Trophoblast cell (in vitro differentiated cells and primary cell): ENCODE results near the gene PLA2G2A.
A peak's percentile ranks its signal among the peaks of the same experiment; 100 is the strongest.

Source experiments
- DNase-seq, 2 donors: peaks; one replicate each; pipeline ENCODE4 v3.0.0-alpha.2; 2016
- H2AFZ ChIP-seq: 2 replicates; pipeline ENCODE4 v1.6.1; 2013; ENCODE audit warnings: low read length, moderate library complexity, mild to moderate bottlenecking; ENCODE audit not compliant: insufficient read depth, poor library complexity
- H2AK5ac ChIP-seq: 2 replicates; pipeline ENCODE4 v1.6.1; 2013; ENCODE audit warnings: mild to moderate bottlenecking, low read length
- H2BK120ac ChIP-seq: 2 replicates; pipeline ENCODE4 v1.6.1; 2013; ENCODE audit warnings: low read length, mild to moderate bottlenecking, moderate library complexity; ENCODE audit not compliant: insufficient read depth, poor library complexity
- H2BK12ac ChIP-seq: 2 replicates; pipeline ENCODE4 v1.6.1; 2013; ENCODE audit warnings: mild to moderate bottlenecking, low read length, moderate library complexity
- H2BK5ac ChIP-seq: 2 replicates; pipeline ENCODE4 v1.6.1; 2013; ENCODE audit warnings: low read length, low read depth, moderate library complexity, mild to moderate bottlenecking; ENCODE audit not compliant: poor library complexity
- H3K14ac ChIP-seq: 2 replicates; pipeline ENCODE4 v1.6.1; 2013; ENCODE audit warnings: mild to moderate bottlenecking, low read length
- H3K18ac ChIP-seq: 2 replicates; pipeline ENCODE4 v1.6.1; 2013; ENCODE audit warnings: mild to moderate bottlenecking, low read length
- H3K23ac ChIP-seq: 2 replicates; pipeline ENCODE4 v1.6.1; 2013; ENCODE audit warnings: low read length
- H3K27ac ChIP-seq: 2 replicates; pipeline ENCODE4 v1.5.1; 2013; ENCODE audit warnings: low read depth, mild to moderate bottlenecking, inconsistent platforms, low read length, moderate library complexity
- H3K27me3 ChIP-seq: 2 replicates; pipeline ENCODE4 v1.6.1; 2013; ENCODE audit warnings: inconsistent platforms, mild to moderate bottlenecking, low read length, moderate library complexity; ENCODE audit not compliant: insufficient read depth
- H3K36me3 ChIP-seq, 2 experiments: 1 replicate in 1 of 2; 2 replicates in 1 of 2; pipeline ENCODE4 v1.6.1; 2013; ENCODE audit warnings: low read length in 2 of 2, mild to moderate bottlenecking in 2 of 2, moderate library complexity in 1 of 2; ENCODE audit not compliant: insufficient read depth in 2 of 2, control insufficient read depth in 1 of 2
- H3K4ac ChIP-seq: 2 replicates; pipeline ENCODE4 v1.6.1; 2013; ENCODE audit warnings: low read depth, mild to moderate bottlenecking, low read length, moderate library complexity
- H3K4me1 ChIP-seq, 2 experiments: 1 replicate in 1 of 2; 2 replicates in 1 of 2; pipeline ENCODE4 v1.6.1; 2013; ENCODE audit warnings: low read length in 2 of 2, mild to moderate bottlenecking in 2 of 2, moderate library complexity in 1 of 2; ENCODE audit not compliant: insufficient read depth in 2 of 2, control insufficient read depth in 1 of 2
- H3K4me2 ChIP-seq: 2 replicates; pipeline ENCODE4 v1.6.1; 2013; ENCODE audit warnings: inconsistent platforms, mild to moderate bottlenecking, low read length, moderate library complexity
- H3K4me3 ChIP-seq: 2 replicates; pipeline ENCODE4 v1.5.1; 2013; ENCODE audit warnings: mild to moderate bottlenecking, low read depth, low read length, inconsistent platforms
- H3K79me1 ChIP-seq: one replicate; pipeline ENCODE4 v1.6.1; 2013; ENCODE audit warnings: low read length
- H3K79me2 ChIP-seq: 2 replicates; pipeline ENCODE4 v1.6.1; 2013; ENCODE audit warnings: low read length, mild to moderate bottlenecking; ENCODE audit not compliant: control insufficient read depth, insufficient read depth, poor library complexity
- H3K9ac ChIP-seq: 2 replicates; pipeline ENCODE4 v1.6.1; 2013; ENCODE audit warnings: mild to moderate bottlenecking, low read length
- H3K9me3 ChIP-seq: 2 replicates; pipeline ENCODE4 v1.6.1; 2013; ENCODE audit warnings: low read depth, mild to moderate bottlenecking, control low read depth, inconsistent platforms, low read length; ENCODE audit not compliant: insufficient read depth
- H4K12ac ChIP-seq: 2 replicates; pipeline ENCODE4 v1.6.1; 2013; ENCODE audit warnings: low read depth, mild to moderate bottlenecking, low read length, moderate library complexity
- H4K8ac ChIP-seq: 2 replicates; pipeline ENCODE4 v1.6.1; 2013; ENCODE audit warnings: low read depth, mild to moderate bottlenecking, low read length, moderate library complexity
- H4K91ac ChIP-seq: one replicate; pipeline ENCODE4 v1.6.1; 2013; ENCODE audit warnings: low read depth, mild to moderate bottlenecking, low read length, moderate library complexity
- WGBS: extraction: QIAGEN DNeasy Blood & Tissue Kit; methylation state at CpG from one replicate; pipeline ENCODE4 v1.1.7; 2013; ENCODE audit warnings: missing lambda C conversion rate; ENCODE audit not compliant: insufficient read length, insufficient coverage; ENCODE audit errors: extremely low coverage; 5-methylcytosine and 5-hydroxymethylcytosine counted together

PLA2G2A gene

DNA sequence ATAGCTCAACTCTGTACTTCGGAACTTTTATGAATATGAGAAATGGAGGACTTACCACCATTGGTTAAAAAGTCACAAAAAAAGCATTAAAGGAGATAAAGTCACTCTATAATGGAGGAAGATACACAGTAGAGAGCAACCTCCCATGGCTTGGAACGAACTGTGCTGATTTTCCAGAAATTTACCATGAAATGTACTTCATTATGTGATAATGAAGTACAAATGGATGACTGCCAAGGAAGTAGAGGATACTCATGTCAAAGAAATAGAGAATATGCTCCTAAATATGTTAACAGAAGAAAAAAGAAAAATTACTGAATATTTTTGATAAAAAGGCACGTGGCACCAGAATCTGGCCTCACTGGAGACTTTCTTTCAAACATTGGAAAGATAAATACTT lies 32.4 kb downstream of the PLA2G2A start:
- Histone ChIP-seq H3K18ac (no peak overlapping the region), H2AK5ac (no peak overlapping the region), H3K4me3 (no peak overlapping the region), H4K91ac (no peak overlapping the region), H4K12ac (no peak overlapping the region), H3K9ac (no peak overlapping the region), H3K27ac (no peak overlapping the region), H3K27me3 (no peaks in the 10 kb centered on the region), H3K79me1 (no peaks in the 10 kb centered on the region), H3K9me3 (no peaks in the 10 kb centered on the region), H3K4me2 (no peak overlapping the region), H2BK12ac (no peak overlapping the region), H3K23ac (no peak overlapping the region), H3K36me3 (no peaks in the 10 kb centered on the region), H3K79me2 (no peaks in the 10 kb centered on the region), H3K14ac (no peak overlapping the region), H4K8ac (no peak overlapping the region), H3K4me1 (no peaks in the 10 kb centered on the region), H3K4ac (no peak overlapping the region), H2BK5ac (no peak overlapping the region), H2BK120ac (no peak overlapping the region), H2AFZ (no peak overlapping the region)
- no CpG with 5 or more reads among the region's 3 CpGs for WGBS
- no peak for DNase-seq

DNA sequence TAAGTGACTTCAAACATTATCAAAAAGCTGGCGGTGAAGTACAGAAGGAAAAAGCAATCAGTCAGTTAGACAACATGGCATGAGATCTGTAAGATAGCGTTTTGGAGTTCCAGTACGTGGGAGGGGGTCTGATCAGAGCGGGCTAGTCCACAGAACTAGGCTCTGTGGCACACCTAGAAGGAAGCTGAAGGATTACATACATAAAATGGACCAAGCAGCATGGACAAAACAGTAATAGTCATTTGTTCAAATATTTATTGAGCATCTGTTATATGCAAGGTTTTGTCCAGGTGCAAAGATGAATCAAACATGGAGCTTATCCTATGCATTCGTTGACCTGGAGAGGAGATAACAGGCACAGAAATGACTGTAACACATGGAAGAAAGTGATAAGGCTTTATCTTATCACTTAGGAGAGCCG lies 33.1 kb downstream of the PLA2G2A start:
- Histone ChIP-seq H3K27me3 (no peaks in the 10 kb centered on the region), H3K4me1 (no peaks in the 10 kb centered on the region), H2AFZ (no peak overlapping the region)

DNA sequence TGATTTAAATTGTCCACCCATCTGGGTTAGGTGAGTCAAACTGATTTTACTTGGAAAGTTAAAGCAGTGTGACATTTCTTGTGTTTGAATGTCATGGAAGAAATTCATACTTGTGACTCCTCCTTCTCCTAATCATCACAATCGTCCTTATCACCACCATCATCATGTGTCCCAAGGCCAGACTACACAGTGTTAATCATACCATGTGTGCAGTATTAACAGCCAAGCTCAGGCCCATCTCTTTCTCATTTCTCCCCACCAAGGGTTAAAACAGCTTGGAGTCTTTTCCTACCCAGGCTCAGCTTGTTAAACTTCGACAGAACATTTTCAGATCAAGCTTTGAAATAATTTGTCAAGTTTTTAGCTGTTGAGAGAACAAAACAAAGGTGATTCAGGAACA lies 33.5 kb downstream of the PLA2G2A start:
- Histone ChIP-seq H2BK12ac (no peak overlapping the region), H3K9ac (no peak overlapping the region), H2BK5ac (no peak overlapping the region), H2AK5ac (no peak overlapping the region), H2AFZ (no peak overlapping the region), H3K27me3 (no peaks in the 10 kb centered on the region), H3K4me1 (no peaks in the 10 kb centered on the region), H3K9me3 (no peaks in the 10 kb centered on the region), H2BK120ac (no peak overlapping the region), H3K4me3 (no peak overlapping the region), H4K91ac (no peak overlapping the region), H3K27ac (no peak overlapping the region), H3K79me1 (no peaks in the 10 kb centered on the region), H4K8ac (no peak overlapping the region), H3K14ac (no peak overlapping the region), H3K4me2 (no peak overlapping the region), H4K12ac (no peak overlapping the region), H3K18ac (no peak overlapping the region), H3K79me2 (no peaks in the 10 kb centered on the region), H3K23ac (no peak overlapping the region), H3K4ac (no peak overlapping the region), H3K36me3 (no peaks in the 10 kb centered on the region)
- WGBS, result no CpG with 5 or more reads among the region's 2 CpGs
- no peak for DNase-seq

More for the DNA sequence above, 33.1 kb downstream of the PLA2G2A start:
- Histone ChIP-seq H4K8ac (no peak overlapping the region), H3K4me2 (no peak overlapping the region), H3K79me2 (no peaks in the 10 kb centered on the region), H3K36me3 (no peaks in the 10 kb centered on the region), H4K12ac (no peak overlapping the region), H3K9me3 (no peaks in the 10 kb centered on the region), H2BK5ac (no peak overlapping the region), H2BK12ac (no peak overlapping the region), H3K79me1 (no peaks in the 10 kb centered on the region), H3K9ac (no peak overlapping the region), H3K23ac (no peak overlapping the region), H2AK5ac (no peak overlapping the region), H3K4me3 (no peak overlapping the region), H3K4ac (no peak overlapping the region), H3K18ac (no peak overlapping the region), H2BK120ac (no peak overlapping the region), H3K14ac (no peak overlapping the region), H3K27ac (no peak overlapping the region), H4K91ac (no peak overlapping the region)
- peak in 1 of 2 donors; percentile 39 for DNase-seq
- no CpG with 5 or more reads among the region's 6 CpGs for WGBS

DNA sequence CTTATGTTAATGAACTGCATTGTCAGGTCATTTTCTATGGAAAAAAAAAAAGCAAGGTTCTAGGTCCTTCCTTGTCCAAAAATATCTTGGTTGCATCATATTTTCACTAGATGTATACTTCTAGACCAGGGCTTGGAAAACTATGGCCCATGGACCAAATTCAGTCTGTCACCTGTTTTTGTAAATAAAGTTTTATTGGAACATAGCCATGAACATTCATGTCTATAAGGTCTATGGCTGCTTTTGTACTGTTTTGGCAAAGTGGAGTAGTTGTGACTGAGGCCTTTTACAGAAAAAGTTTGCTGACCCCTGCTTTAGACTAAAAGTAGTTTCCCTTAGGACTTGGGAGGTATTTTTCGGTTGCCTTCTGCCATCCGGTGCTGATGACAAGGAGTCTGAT lies 36.8 kb downstream of the PLA2G2A start:
- Histone ChIP-seq H3K79me2 (no peaks in the 10 kb centered on the region), H3K18ac (no peak overlapping the region), H3K27ac (no peak overlapping the region), H3K4me2 (no peak overlapping the region), H3K36me3 (no peaks in the 10 kb centered on the region), H3K79me1 (no peaks in the 10 kb centered on the region), H3K27me3 (no peaks in the 10 kb centered on the region), H3K4me1 (no peaks in the 10 kb centered on the region), H3K4me3 (no peak overlapping the region), H4K91ac (no peak overlapping the region), H3K4ac (no peak overlapping the region), H4K8ac (no peak overlapping the region), H2BK12ac (no peak overlapping the region), H2BK120ac (no peak overlapping the region), H3K9me3 (no peaks in the 10 kb centered on the region), H2AFZ (no peak overlapping the region), H3K23ac (no peak overlapping the region), H2BK5ac (no peak overlapping the region), H4K12ac (no peak overlapping the region), H3K9ac (no peak overlapping the region), H3K14ac (no peak overlapping the region), H2AK5ac (no peak overlapping the region)
- DNase-seq, result no peak
- WGBS, result no CpG with 5 or more reads among the region's 2 CpGs
